ENCODE data around the gene RXRA. TPM values are rescaled to one million over a fixed set of nuclear protein-coding genes. Genes with fewer than 3 reads are reported as not detected.

The RXRA gene
- total and polyA plus RNA-seq, 2 experiments from 2014 or later, result 32.9 to 46.1 TPM

DNA sequence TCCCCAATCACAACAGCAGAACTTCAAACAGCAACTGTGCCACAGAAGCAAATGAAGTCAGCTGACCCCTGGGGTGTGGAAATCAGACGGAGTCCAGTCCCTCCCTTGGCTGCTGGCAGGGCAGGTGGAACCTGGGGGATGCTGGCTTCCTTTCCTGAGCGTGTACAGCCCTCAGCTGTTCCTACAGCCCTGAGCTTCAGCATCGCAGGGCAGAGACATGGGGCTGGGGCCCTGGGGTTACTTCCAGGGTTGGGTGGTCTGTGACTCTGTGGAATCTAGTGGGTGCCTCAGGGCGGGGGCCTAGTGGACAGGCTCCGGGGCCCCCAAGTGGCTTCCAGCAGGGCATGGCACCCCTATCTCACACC, 7.3 kb upstream of the RXRA start:
- TF ChIP-seq, protein P1, sequence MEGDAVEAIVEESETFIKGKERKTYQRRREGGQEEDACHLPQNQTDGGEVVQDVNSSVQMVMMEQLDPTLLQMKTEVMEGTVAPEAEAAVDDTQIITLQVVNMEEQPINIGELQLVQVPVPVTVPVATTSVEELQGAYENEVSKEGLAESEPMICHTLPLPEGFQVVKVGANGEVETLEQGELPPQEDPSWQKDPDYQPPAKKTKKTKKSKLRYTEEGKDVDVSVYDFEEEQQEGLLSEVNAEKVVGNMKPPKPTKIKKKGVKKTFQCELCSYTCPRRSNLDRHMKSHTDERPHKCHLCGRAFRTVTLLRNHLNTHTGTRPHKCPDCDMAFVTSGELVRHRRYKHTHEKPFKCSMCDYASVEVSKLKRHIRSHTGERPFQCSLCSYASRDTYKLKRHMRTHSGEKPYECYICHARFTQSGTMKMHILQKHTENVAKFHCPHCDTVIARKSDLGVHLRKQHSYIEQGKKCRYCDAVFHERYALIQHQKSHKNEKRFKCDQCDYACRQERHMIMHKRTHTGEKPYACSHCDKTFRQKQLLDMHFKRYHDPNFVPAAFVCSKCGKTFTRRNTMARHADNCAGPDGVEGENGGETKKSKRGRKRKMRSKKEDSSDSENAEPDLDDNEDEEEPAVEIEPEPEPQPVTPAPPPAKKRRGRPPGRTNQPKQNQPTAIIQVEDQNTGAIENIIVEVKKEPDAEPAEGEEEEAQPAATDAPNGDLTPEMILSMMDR (IDR thresholded peaks at IDR 0.05; ENCODE audit: low read depth, low read length), result no peak
- Histone ChIP-seq H3K4me1 (ENCODE audit: low read depth) (peaks cover 81% of the 10 kb centered on the region), H3K27me3 (no peaks in the 10 kb centered on the region), H3K27ac (peak overlapping the region; percentile 22), H3K36me3 (no peaks in the 10 kb centered on the region), H3K4me3 (no peak overlapping the region), H3K9me3 (ENCODE audit: low read depth) (no peaks in the 10 kb centered on the region)
- DNase-seq (ENCODE audit: low read depth in 1 of 2, low spot score in 1 of 2), result no peak

- H3K27me3 ChIP-seq, result no peaks in the 10 kb centered on the region
- H3K4me1 ChIP-seq (ENCODE audit: low read depth), result peaks cover 87% of the 10 kb centered on the region
- no peak overlapping the region for H3K4me3 ChIP-seq
- no peak for DNase-seq (ENCODE audit: low read depth in 1 of 2, low spot score in 1 of 2)
- peak overlapping the region; percentile 56 for H3K27ac ChIP-seq
- TF ChIP-seq, protein P1 (IDR thresholded peaks at IDR 0.05; ENCODE audit: low read depth, low read length), result no peak
- no peaks in the 10 kb centered on the region for H3K36me3 ChIP-seq
- H3K9me3 ChIP-seq (ENCODE audit: low read depth), result no peaks in the 10 kb centered on the region
Measured at GRCh38 chr9:134319306-134320125, 6.7 kb upstream of the RXRA start.

DNA sequence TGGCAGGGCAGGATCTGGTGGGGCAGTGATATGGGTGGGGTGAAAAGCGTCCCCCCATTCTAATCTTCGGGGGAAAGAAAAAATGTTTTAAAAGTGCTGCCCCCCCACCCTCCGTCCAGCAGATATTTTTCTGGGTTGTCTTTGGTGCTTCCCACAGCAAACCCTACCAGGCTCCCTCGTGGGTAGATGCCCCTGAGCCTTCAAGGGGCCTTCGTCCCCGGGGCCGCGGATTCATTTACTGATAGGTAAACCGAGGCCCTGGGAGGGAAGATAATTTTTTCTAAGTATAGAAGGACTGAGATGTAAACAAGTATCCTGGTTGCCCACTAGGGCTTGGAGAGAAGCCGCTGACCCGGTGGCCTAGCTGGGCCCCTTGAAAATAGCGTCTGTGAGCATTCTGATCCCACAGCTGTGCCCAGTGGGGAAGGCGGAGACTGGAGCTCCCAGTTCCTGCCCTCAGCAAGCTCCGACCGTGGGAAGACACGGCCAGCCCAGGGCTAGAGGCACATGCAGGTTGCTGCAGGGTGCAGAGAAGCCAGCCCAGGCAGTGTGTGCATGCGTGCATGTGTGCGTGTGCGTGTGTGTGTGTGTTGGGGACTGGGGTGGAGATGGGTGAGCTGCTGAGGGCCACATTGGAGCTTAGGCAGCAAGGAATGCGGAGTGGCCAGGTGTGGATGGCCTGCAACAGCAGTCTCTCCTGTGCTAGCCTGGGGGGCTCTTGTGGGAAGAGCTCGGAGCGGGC, 6.0 kb upstream of the RXRA start:
- no peaks in the 10 kb centered on the region for H3K27me3 ChIP-seq
- no peak for DNase-seq (ENCODE audit: low read depth in 1 of 2, low spot score in 1 of 2)

DNA sequence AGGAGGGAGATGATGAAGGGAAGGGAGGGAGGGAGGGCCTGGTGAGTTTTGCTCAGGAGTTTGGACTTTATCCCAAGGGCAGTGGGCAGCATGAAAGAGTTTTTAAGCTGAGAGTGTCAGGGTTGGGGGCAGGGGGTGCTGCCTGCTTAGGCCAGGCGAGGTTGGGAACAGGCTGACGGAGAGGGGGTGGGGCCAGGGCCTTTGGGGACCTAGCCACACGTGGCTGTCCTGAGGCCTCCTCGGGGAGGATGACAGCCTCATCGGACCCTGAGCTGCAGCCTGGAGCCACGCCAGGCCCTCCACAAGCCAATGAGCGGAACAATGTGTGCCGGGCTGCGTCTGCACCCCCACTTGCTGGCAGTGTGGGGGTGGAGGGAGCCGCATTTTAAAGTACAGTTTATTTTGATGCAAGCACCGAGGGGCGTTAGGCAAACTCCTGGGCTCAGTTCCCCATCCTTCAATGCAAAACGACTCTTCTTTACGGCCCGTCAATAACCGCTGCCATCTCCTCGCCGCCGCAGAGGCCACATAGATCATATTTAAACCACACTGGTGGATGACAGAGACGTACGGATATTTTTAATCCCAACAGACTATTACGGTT, 5.3 kb upstream of the RXRA start:
- no peaks in the 10 kb centered on the region for H3K9me3 ChIP-seq (ENCODE audit: low read depth)
- no peak overlapping the region for H3K4me3 ChIP-seq
- H3K4me1 ChIP-seq (ENCODE audit: low read depth), result peaks cover 82% of the 10 kb centered on the region
- DNase-seq (ENCODE audit: low read depth in 1 of 2, low spot score in 1 of 2), result no peak
- H3K27ac ChIP-seq, result no peak overlapping the region
- H3K27me3 ChIP-seq, result no peaks in the 10 kb centered on the region
- H3K36me3 ChIP-seq, result no peaks in the 10 kb centered on the region
- TF ChIP-seq, protein P1 (IDR thresholded peaks at IDR 0.05; ENCODE audit: low read depth, low read length), result no peak

More for the DNA sequence above, 6.0 kb upstream of the RXRA start:
- H3K36me3 ChIP-seq, result no peaks in the 10 kb centered on the region
- TF ChIP-seq, protein P1 (IDR thresholded peaks at IDR 0.05; ENCODE audit: low read depth, low read length), result no peak
- H3K27ac ChIP-seq, result peak overlapping the region; percentile 56
- H3K9me3 ChIP-seq (ENCODE audit: low read depth), result no peaks in the 10 kb centered on the region
- peaks cover 89% of the 10 kb centered on the region for H3K4me1 ChIP-seq (ENCODE audit: low read depth)
- no peak overlapping the region for H3K4me3 ChIP-seq

DNA sequence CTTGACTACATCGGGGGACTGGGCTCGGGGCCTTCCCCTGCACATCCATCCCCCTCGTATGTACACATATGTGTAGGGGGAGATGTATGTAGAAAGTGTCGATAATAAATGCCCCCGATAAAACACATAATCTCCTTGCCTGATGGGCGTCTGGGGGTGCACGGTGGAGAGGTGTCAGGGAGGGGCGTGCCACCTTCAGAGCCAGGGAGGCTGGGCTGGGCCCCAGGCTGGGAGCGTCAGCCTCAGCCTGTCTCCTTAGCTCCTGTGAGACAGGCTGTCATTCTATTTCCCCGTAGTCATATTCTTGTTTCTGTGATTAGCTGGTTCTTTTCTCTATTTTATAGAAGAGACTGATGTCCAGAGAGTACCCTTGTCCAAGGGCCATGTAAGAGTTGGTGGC, 4.7 kb upstream of the RXRA start:
- H3K4me3 ChIP-seq, result no peak overlapping the region
- no peaks in the 10 kb centered on the region for H3K36me3 ChIP-seq
- H3K27me3 ChIP-seq, result no peaks in the 10 kb centered on the region
- peaks cover 77% of the 10 kb centered on the region for H3K4me1 ChIP-seq (ENCODE audit: low read depth)
- no peak overlapping the region for H3K27ac ChIP-seq
- no peaks in the 10 kb centered on the region for H3K9me3 ChIP-seq (ENCODE audit: low read depth)
- no peak for DNase-seq (ENCODE audit: low read depth in 1 of 2, low spot score in 1 of 2)
- TF ChIP-seq, protein P1 (IDR thresholded peaks at IDR 0.05; ENCODE audit: low read depth, low read length), result no peak

Data from cardiac muscle cell (in vitro differentiated cells and primary cell).